ENCODE measurements around the gene GLS.
"Not testable (repeated sequence)": the region's sequence is repeated elsewhere in the genome, so short reads cannot be mapped to it uniquely, and the experiment has no call there.

GLS gene

DNA sequence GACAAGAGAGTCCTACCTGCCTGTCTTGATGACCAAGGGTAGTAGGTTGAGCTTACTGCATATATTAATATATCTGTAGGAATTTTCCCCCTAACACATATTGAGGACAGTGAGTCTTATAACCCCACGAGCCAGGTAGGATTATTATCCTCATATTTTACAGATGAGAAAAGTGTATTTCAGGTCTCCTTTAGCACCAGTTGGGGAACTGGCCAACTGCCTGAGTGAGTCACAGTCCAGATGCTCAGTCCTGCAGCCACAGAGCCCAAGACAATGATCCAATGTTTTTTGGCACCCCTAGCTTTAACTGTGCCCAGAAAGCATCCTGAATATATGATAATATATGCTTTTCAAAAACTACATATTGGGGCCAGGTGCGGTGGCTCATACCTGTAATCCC, 30.8 kb upstream of the GLS start:
- H3K4me2 ChIP-seq (ENCODE audit: low read depth, low read length, poor library complexity, severe bottlenecking): no peak overlapping the region
- H3F3A ChIP-seq (ENCODE audit: low read depth): no peaks in the 10 kb centered on the region
- no peak overlapping the region for H3K4me3 ChIP-seq (ENCODE audit: low read length, poor library complexity, severe bottlenecking)
- no peak overlapping the region for H3K9ac ChIP-seq (ENCODE audit: low read depth, low read length, poor library complexity, severe bottlenecking)
- H3K4me1 ChIP-seq (ENCODE audit: insufficient read depth, low read length, poor library complexity, severe bottlenecking): no peaks in the 10 kb centered on the region
- no peaks in the 10 kb centered on the region for H3K27me3 ChIP-seq (ENCODE audit: insufficient read depth, low read length, poor library complexity, severe bottlenecking)
- H3K9me2 ChIP-seq (replicated peaks; ENCODE audit: low read depth, low read length): no peaks in the 10 kb centered on the region
- no peaks in the 10 kb centered on the region for H3K79me2 ChIP-seq (ENCODE audit: insufficient read depth, low read length)
- no peak overlapping the region for H2AFZ ChIP-seq (ENCODE audit: low read length)
- H4K20me1 ChIP-seq (ENCODE audit: insufficient read depth, low read length, poor library complexity, severe bottlenecking): no peaks in the 10 kb centered on the region
- TF ChIP-seq, protein P1, sequence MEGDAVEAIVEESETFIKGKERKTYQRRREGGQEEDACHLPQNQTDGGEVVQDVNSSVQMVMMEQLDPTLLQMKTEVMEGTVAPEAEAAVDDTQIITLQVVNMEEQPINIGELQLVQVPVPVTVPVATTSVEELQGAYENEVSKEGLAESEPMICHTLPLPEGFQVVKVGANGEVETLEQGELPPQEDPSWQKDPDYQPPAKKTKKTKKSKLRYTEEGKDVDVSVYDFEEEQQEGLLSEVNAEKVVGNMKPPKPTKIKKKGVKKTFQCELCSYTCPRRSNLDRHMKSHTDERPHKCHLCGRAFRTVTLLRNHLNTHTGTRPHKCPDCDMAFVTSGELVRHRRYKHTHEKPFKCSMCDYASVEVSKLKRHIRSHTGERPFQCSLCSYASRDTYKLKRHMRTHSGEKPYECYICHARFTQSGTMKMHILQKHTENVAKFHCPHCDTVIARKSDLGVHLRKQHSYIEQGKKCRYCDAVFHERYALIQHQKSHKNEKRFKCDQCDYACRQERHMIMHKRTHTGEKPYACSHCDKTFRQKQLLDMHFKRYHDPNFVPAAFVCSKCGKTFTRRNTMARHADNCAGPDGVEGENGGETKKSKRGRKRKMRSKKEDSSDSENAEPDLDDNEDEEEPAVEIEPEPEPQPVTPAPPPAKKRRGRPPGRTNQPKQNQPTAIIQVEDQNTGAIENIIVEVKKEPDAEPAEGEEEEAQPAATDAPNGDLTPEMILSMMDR (conservative IDR thresholded peaks at IDR 0.05; ENCODE audit: low read length): no peak
- no peak for TF ChIP-seq EZH2phosphoT487 (IDR thresholded peaks at IDR 0.05; ENCODE audit: borderline replicate concordance)
- H3K36me3 ChIP-seq (ENCODE audit: insufficient read depth, low read length): no peaks in the 10 kb centered on the region
- H3K9me3 ChIP-seq (ENCODE audit: insufficient read depth, low read depth, low read length): no peaks in the 10 kb centered on the region

DNA sequence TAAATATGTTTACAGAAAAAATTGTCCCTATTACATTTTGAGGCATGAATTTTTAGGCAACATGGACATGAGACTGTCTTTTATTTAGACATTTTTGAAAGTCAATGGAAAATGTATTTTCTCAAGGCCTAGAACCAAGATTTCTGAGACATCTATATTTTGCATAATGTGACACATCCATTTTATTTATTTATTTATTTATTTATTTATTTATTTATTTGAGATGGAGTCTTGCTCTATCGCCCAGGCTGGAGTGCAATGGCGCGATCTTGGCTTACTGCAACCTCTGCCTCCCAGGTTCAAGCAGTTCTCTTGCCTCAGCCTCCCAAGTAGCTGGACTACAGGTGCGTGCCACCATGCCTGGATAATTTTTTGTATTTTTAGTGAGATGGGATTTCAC, 27.6 kb upstream of the GLS start:
- H3K27me3 ChIP-seq (ENCODE audit: insufficient read depth, low read length, poor library complexity, severe bottlenecking); H3K36me3 ChIP-seq (ENCODE audit: insufficient read depth, low read length); H2AFZ ChIP-seq (ENCODE audit: low read length): not testable (repeated sequence)

DNA sequence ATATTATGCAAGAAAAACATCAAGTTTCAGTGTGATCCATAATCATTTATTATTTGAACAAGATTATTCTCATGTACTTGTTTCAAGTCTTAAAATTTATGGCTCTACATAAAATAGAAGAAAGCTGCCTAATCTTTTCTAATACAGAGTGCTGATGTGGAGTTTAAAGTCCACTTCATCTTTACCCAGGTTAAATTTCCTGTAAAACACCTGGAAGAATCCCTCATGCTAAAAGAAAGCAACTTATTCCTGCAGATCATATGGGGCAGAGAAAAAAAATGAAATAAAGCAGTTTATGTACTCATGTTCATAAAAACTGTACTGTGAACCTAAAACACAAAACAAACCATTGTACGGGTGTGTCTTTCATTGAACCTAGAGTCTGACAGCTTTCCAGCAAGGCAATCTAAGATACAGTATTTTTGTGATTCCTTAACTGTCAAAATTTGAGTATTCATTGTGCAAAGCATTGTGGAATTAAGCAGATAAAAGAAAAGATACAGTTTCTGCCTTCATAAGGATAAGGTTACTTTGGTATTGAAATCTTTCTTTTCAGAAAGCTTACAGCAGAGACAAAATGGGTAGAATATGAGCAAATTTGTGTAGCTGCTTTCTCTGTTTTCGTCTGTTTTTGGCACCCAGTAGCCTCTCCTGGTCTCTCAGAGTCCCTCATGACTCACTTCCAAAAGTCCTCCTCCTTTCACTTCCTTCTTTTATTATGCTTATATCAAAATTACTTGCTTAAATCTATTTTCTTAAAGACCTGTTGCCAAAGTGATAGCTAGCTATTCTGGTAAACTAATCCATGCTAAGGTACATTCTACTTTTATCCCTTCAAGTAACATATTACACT, 26.9 kb upstream of the GLS start:
- H3K9me3 ChIP-seq (ENCODE audit: insufficient read depth, low read depth, low read length): no peaks in the 10 kb centered on the region
- no peaks in the 10 kb centered on the region for H3K79me2 ChIP-seq (ENCODE audit: insufficient read depth, low read length)
- no peak overlapping the region for H3K4me2 ChIP-seq (ENCODE audit: low read depth, low read length, poor library complexity, severe bottlenecking)
- H3F3A ChIP-seq (ENCODE audit: low read depth): no peaks in the 10 kb centered on the region
- H3K36me3 ChIP-seq (ENCODE audit: insufficient read depth, low read length): no peaks in the 10 kb centered on the region
- TF ChIP-seq EZH2phosphoT487 (IDR thresholded peaks at IDR 0.05; ENCODE audit: borderline replicate concordance): no peak
- TF ChIP-seq, protein P1 (conservative IDR thresholded peaks at IDR 0.05; ENCODE audit: low read length): no peak
- no peaks in the 10 kb centered on the region for H3K4me1 ChIP-seq (ENCODE audit: insufficient read depth, low read length, poor library complexity, severe bottlenecking)
- no peak overlapping the region for H3K4me3 ChIP-seq (ENCODE audit: low read length, poor library complexity, severe bottlenecking)
- H2AFZ ChIP-seq (ENCODE audit: low read length): no peak overlapping the region
- no peaks in the 10 kb centered on the region for H3K27me3 ChIP-seq (ENCODE audit: insufficient read depth, low read length, poor library complexity, severe bottlenecking)
- no peak overlapping the region for H3K9ac ChIP-seq (ENCODE audit: low read depth, low read length, poor library complexity, severe bottlenecking)
- H3K9me2 ChIP-seq (replicated peaks; ENCODE audit: low read depth, low read length): no peaks in the 10 kb centered on the region
- H4K20me1 ChIP-seq (ENCODE audit: insufficient read depth, low read length, poor library complexity, severe bottlenecking): no peaks in the 10 kb centered on the region

More for the DNA sequence above, 27.6 kb upstream of the GLS start:
- not testable (repeated sequence) for H4K20me1 ChIP-seq (ENCODE audit: insufficient read depth, low read length, poor library complexity, severe bottlenecking); H3K9me3 ChIP-seq (ENCODE audit: insufficient read depth, low read depth, low read length); H3K4me2 ChIP-seq (ENCODE audit: low read depth, low read length, poor library complexity, severe bottlenecking); H3K9ac ChIP-seq (ENCODE audit: low read depth, low read length, poor library complexity, severe bottlenecking); H3K4me1 ChIP-seq (ENCODE audit: insufficient read depth, low read length, poor library complexity, severe bottlenecking); H3K9me2 ChIP-seq (replicated peaks; ENCODE audit: low read depth, low read length); H3K4me3 ChIP-seq (ENCODE audit: low read length, poor library complexity, severe bottlenecking); H3K79me2 ChIP-seq (ENCODE audit: insufficient read depth, low read length); H3F3A ChIP-seq (ENCODE audit: low read depth)

DNA sequence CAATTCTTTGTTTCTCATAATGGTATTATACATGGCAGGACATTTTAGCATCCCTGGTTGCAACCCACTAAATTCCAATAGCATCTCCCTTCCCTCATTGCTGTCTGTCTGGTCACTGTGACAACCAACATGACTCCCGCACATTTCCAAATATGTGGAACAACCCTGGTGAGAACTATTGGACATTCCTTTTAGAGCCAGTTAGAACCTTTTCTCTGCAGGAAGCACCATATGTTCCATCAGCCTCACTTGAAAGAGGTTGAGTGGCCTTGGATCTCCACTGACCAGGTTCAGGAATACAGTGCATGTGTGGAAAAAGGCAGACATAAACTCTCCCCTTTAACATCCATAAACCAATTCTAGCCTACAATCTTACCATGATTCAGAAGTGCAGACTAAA, 25.9 kb upstream of the GLS start:
- Histone ChIP-seq H3K9ac (ENCODE audit: low read depth, low read length, poor library complexity, severe bottlenecking) (no peak overlapping the region), H3K9me2 (replicated peaks; ENCODE audit: low read depth, low read length) (no peaks in the 10 kb centered on the region), H3K36me3 (ENCODE audit: insufficient read depth, low read length) (no peaks in the 10 kb centered on the region), H4K20me1 (ENCODE audit: insufficient read depth, low read length, poor library complexity, severe bottlenecking) (no peaks in the 10 kb centered on the region), H3K4me1 (ENCODE audit: insufficient read depth, low read length, poor library complexity, severe bottlenecking) (no peaks in the 10 kb centered on the region), H3K27me3 (ENCODE audit: insufficient read depth, low read length, poor library complexity, severe bottlenecking) (no peaks in the 10 kb centered on the region), H3K4me2 (ENCODE audit: low read depth, low read length, poor library complexity, severe bottlenecking) (no peak overlapping the region), H3K9me3 (ENCODE audit: insufficient read depth, low read depth, low read length) (no peaks in the 10 kb centered on the region), H3K79me2 (ENCODE audit: insufficient read depth, low read length) (no peaks in the 10 kb centered on the region), H3K4me3 (ENCODE audit: low read length, poor library complexity, severe bottlenecking) (no peak overlapping the region), H3F3A (ENCODE audit: low read depth) (no peaks in the 10 kb centered on the region), H2AFZ (ENCODE audit: low read length) (no peak overlapping the region)
- TF ChIP-seq EZH2phosphoT487 (IDR thresholded peaks at IDR 0.05; ENCODE audit: borderline replicate concordance): no peak
- TF ChIP-seq, protein P1 (conservative IDR thresholded peaks at IDR 0.05; ENCODE audit: low read length): no peak

Data from Loucy (cell line).